ENCODE results near the gene RALGAPA2. TPM values are rescaled to one million over a fixed set of nuclear protein-coding genes. Genes with fewer than 3 reads are reported as not detected.

The RALGAPA2 gene
- total and polyA plus RNA-seq, 8 donors = 34.5 to 79.8 (median 43.1) TPM

DNA sequence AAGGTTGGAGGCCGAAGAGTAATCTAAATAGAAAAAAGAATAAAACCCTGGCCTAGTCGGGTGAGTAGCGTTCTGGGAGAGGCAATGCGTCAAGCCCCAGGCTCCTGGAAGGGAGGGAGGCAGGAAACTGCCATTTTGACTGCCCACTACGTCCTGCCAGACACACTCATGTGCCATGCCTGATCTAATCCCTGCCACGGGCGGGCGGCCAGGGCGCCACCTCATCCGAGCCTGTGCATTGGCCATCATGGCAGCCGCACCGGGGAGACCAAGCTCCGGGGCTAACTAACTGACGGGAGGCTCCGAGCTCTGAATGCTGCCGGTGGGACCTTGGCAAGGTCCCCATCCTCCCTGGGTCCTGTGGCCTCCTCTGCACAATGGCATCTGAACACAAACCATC, 275.8 kb downstream of the RALGAPA2 start:
- H3K4me3 ChIP-seq = no peak overlapping the region
- DNase-seq (no peak), ATAC-seq (no peak)
- H3K27me3 ChIP-seq = no peaks in the 10 kb centered on the region
- TF ChIP-seq, protein P1, sequence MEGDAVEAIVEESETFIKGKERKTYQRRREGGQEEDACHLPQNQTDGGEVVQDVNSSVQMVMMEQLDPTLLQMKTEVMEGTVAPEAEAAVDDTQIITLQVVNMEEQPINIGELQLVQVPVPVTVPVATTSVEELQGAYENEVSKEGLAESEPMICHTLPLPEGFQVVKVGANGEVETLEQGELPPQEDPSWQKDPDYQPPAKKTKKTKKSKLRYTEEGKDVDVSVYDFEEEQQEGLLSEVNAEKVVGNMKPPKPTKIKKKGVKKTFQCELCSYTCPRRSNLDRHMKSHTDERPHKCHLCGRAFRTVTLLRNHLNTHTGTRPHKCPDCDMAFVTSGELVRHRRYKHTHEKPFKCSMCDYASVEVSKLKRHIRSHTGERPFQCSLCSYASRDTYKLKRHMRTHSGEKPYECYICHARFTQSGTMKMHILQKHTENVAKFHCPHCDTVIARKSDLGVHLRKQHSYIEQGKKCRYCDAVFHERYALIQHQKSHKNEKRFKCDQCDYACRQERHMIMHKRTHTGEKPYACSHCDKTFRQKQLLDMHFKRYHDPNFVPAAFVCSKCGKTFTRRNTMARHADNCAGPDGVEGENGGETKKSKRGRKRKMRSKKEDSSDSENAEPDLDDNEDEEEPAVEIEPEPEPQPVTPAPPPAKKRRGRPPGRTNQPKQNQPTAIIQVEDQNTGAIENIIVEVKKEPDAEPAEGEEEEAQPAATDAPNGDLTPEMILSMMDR (IDR thresholded peaks at IDR 0.05) = no peak
- H3K4me1 ChIP-seq = no peaks in the 10 kb centered on the region
- H3K36me3 ChIP-seq = peaks cover 0 to 66% of the 10 kb centered on the region in 2 donors
- H3K27ac ChIP-seq = no peak overlapping the region
- intact Hi-C loops (cut with DNase I) = no loop called here
- H3K9me3 ChIP-seq = no peaks in the 10 kb centered on the region

GRCh38 chr20:20435453-20435852, 277.0 kb downstream of the RALGAPA2 start:
- TF ChIP-seq, protein P1 (IDR thresholded peaks at IDR 0.05) = no peak
- Histone ChIP-seq H3K36me3 (peaks cover 0 to 65% of the 10 kb centered on the region in 2 donors), H3K4me3 (no peak overlapping the region), H3K9me3 (no peaks in the 10 kb centered on the region), H3K4me1 (no peaks in the 10 kb centered on the region), H3K27me3 (no peaks in the 10 kb centered on the region), H3K27ac (no peak overlapping the region)
- ATAC-seq (no peak), DNase-seq (no peak)
- intact Hi-C loops (cut with DNase I) = no loop called here

- Histone ChIP-seq H3K27ac (no peak overlapping the region), H3K4me3 (no peak overlapping the region), H3K4me1 (no peaks in the 10 kb centered on the region), H3K36me3 (peaks cover 0 to 43% of the 10 kb centered on the region in 2 donors), H3K27me3 (no peaks in the 10 kb centered on the region), H3K9me3 (no peaks in the 10 kb centered on the region)
- ATAC-seq = no peak
- intact Hi-C loops (cut with DNase I) = no loop called here
- DNase-seq = no peak
- TF ChIP-seq, protein P1 (IDR thresholded peaks at IDR 0.05) = no peak
Measured at GRCh38 chr20:20432618-20433286, 279.7 kb downstream of the RALGAPA2 start.

- DNase-seq = no peak
- Histone ChIP-seq H3K27me3 (no peaks in the 10 kb centered on the region), H3K27ac (no peak overlapping the region), H3K4me3 (no peak overlapping the region), H3K36me3 (peaks cover 0 to 33% of the 10 kb centered on the region in 2 donors), H3K4me1 (no peaks in the 10 kb centered on the region), H3K9me3 (no peaks in the 10 kb centered on the region)
- no peak for ATAC-seq
- TF ChIP-seq, protein P1 (IDR thresholded peaks at IDR 0.05) = no peak
- intact Hi-C loops (cut with DNase I) = no loop called here
Measured at GRCh38 chr20:20430066-20430465, 282.4 kb downstream of the RALGAPA2 start.

- TF ChIP-seq, protein P1 (IDR thresholded peaks at IDR 0.05) = no peak
- Histone ChIP-seq H3K4me1 (no peaks in the 10 kb centered on the region), H3K9me3 (no peaks in the 10 kb centered on the region), H3K27me3 (no peaks in the 10 kb centered on the region), H3K36me3 (peaks cover 0 to 30% of the 10 kb centered on the region in 2 donors), H3K4me3 (no peak overlapping the region), H3K27ac (no peak overlapping the region)
- intact Hi-C loops (cut with DNase I) = no loop called here
- ATAC-seq (no peak), DNase-seq (no peak)
Measured at GRCh38 chr20:20428067-20428466, 284.4 kb downstream of the RALGAPA2 start.
